ENCODE measurements around the gene BICD1.

DNA sequence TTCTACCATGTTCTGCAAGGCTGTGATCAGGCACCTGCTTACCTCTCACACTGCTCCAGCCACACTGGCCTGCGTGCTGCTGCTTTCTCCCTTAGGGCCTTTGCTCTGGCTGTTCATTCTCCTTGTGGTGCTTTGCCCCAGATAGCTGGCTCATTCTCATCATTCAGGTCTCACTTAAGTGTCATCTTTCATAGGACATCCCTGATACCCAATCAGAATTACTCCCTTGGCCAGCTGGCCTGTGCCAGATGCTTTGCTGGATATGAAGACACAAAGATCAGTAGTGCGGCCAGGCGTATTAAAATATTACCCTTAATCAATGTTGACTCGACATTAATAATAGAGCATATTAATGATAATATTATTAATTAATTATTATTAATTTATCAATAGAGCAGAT, 148.9 kb downstream of the BICD1 start:
- TF ChIP-seq POLR2A (IDR thresholded peaks at IDR 0.05; ENCODE audit: low read length), result no peak
- TF ChIP-seq GATA1 (IDR thresholded peaks at IDR 0.05; ENCODE audit: low read depth, low read length), result no peak

Data from erythroblast (primary cell).